HepG2 (cell line): ENCODE measurements around the gene DGCR8. TPM values are rescaled to one million over a fixed set of nuclear protein-coding genes. Genes with fewer than 3 reads are reported as not detected.

Experiments used
- HNF1A ChIP-seq, 2 experiments: sonication (generic) in 1 of 2; formaldehyde crosslinking in 1 of 2; IDR thresholded peaks; 2 replicates each; pipeline versions ENCODE4 v1.4.0 to v1.6.1; 2016 to 2020; ENCODE audit warnings: borderline replicate concordance in 1 of 2, low read depth in 1 of 2, mild to moderate bottlenecking in 1 of 2, missing genetic modification reagents in 1 of 2
- KMT2A ChIP-seq: sonication (generic); formaldehyde crosslinking; IDR thresholded peaks from 2 replicates; pipeline ENCODE4 v1.4.0; 2020; ENCODE audit warnings: missing genetic modification reagents
- NRL ChIP-seq: sonication (generic); formaldehyde crosslinking; IDR thresholded peaks from 2 replicates; pipeline ENCODE4 v1.5.0; 2020; ENCODE audit warnings: missing genetic modification reagents, mild to moderate bottlenecking, moderate library complexity, borderline replicate concordance
- PPARG ChIP-seq: conservative IDR thresholded peaks from 2 replicates; pipeline ENCODE4 v1.6.1; 2016; ENCODE audit warnings: missing biosample characterization, missing genetic modification reagents
- RCOR2 ChIP-seq: IDR thresholded peaks from 2 replicates; pipeline ENCODE4 v1.6.1; 2016; ENCODE audit warnings: missing biosample characterization, missing genetic modification reagents
- ZNF432 ChIP-seq: sonication (generic); formaldehyde crosslinking; IDR thresholded peaks from 2 replicates; pipeline ENCODE4 v1.5.0; 2020; ENCODE audit warnings: missing genetic modification reagents, mild to moderate bottlenecking, borderline replicate concordance
- ZNF607 ChIP-seq: sonication (generic); formaldehyde crosslinking; IDR thresholded peaks from 2 replicates; pipeline ENCODE4 v1.5.1; 2020; ENCODE audit warnings: missing genetic modification reagents, mild to moderate bottlenecking, borderline replicate concordance
- ZNF687 ChIP-seq: sonication (generic); formaldehyde crosslinking; IDR thresholded peaks from 2 replicates; pipeline ENCODE4 v1.5.1; 2020; ENCODE audit warnings: mild to moderate bottlenecking, missing genetic modification reagents, moderate library complexity
- ZNF770 ChIP-seq: sonication (generic); formaldehyde crosslinking; IDR thresholded peaks from 2 replicates; pipeline ENCODE4 v1.5.0; 2020; ENCODE audit warnings: mild to moderate bottlenecking, missing genetic modification reagents
- polyA plus RNA-seq, 8 experiments: library from polyadenylated mRNA; depleted of rRNA in 3 of 8; stranded (reverse) in 7 of 8; unstranded in 1 of 8; fragments of >200 nt; fragmentation: Illumina TruSeq in 4 of 8; extraction: Trizol in 4 of 8; gene quantifications; 2 replicates each; pipeline versions ENCODE4 v1.2.1 to v1.2.3, GENCODE V29; 2011 to 2016; ENCODE audit warnings: low read depth in 4 of 8, missing spikeins in 1 of 8, mixed read lengths in 1 of 8; ENCODE audit not compliant: insufficient read depth in 1 of 8
- total RNA-seq, 5 experiments: library from RNA; depleted of rRNA; stranded (reverse); fragments of >200 nt; fragmentation: Illumina TruSeq; extraction: Trizol; gene quantifications; 2 replicates each; pipeline ENCODE4 v1.2.3, GENCODE V29; 2016; ENCODE audit warnings: low read depth in 1 of 5
- TF ChIP-seq, protein P1 (sequence below): sonication (generic); formaldehyde crosslinking; conservative IDR thresholded peaks from 2 replicates; pipeline ENCODE4 v1.5.0; 2020; ENCODE audit warnings: missing genetic modification reagents
- TF ChIP-seq, protein P2 (sequence below): sonication (generic); formaldehyde crosslinking; IDR thresholded peaks from 2 replicates; pipeline ENCODE4 v1.4.0; 2020; ENCODE audit warnings: missing genetic modification reagents

DGCR8 gene
- total and polyA plus RNA-seq, 2 of the 13 experiments (the other 11 are each of a cell fraction or from before 2014, with no cell fraction given), result 10.2 to 23.2 TPM

DNA sequence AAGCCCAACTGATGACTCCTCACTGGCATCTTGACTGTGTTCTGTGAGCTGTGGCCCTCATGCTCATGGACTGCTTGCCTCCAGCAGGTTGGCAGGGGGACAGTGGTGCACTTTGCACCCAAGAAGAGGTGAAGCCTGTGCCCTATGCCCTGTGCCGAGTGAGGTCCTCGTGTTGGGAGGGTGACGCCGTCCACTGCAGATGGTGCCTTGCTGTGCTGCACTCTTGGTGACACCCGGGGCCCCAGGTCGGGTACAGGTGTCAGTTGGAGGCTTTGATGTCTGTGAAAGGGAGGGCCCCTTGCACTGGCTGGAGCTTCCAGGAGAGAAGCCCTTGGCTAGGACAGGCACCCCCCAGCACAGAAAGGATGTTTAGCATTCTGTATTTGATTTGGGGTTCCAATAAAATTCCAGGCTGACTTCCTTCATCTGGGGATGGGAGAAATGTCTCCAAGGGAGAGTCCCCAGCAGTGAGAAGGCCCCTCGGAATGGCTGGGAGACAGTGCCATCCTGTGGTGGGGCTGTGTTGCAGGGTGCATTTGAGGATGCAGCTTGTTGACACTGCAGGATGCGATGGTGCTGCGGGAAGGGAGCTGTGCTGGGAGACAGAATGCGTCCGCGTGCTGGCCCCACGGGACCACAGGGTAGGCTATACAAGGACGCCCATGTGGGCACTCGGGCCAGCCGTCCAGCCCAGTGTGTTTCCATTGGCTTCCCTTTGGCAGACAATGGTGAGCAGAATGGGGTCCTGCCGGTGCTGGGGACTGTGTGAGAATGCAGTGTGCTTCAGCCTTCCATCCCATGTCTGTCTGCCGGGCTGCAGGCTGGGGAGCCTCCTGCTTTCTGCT is 49.1 kb downstream of the DGCR8 start (continued):
- no peak for TF ChIP-seq HNF1A (IDR thresholded peaks at IDR 0.05; ENCODE audit: low read depth)
- no peak for TF ChIP-seq HNF1A (CRISPR knock-in tag; IDR thresholded peaks at IDR 0.05; ENCODE audit: borderline replicate concordance)
- TF ChIP-seq ZNF432 (CRISPR knock-in tag), result no peak
- TF ChIP-seq PPARG (CRISPR knock-in tag), result no peak
- TF ChIP-seq, protein P1, sequence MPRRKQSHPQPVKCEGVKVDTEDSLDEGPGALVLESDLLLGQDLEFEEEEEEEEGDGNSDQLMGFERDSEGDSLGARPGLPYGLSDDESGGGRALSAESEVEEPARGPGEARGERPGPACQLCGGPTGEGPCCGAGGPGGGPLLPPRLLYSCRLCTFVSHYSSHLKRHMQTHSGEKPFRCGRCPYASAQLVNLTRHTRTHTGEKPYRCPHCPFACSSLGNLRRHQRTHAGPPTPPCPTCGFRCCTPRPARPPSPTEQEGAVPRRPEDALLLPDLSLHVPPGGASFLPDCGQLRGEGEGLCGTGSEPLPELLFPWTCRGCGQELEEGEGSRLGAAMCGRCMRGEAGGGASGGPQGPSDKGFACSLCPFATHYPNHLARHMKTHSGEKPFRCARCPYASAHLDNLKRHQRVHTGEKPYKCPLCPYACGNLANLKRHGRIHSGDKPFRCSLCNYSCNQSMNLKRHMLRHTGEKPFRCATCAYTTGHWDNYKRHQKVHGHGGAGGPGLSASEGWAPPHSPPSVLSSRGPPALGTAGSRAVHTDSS (CRISPR knock-in tag), result no peak
- no peak for TF ChIP-seq KMT2A (CRISPR knock-in tag)
- TF ChIP-seq, protein P2, sequence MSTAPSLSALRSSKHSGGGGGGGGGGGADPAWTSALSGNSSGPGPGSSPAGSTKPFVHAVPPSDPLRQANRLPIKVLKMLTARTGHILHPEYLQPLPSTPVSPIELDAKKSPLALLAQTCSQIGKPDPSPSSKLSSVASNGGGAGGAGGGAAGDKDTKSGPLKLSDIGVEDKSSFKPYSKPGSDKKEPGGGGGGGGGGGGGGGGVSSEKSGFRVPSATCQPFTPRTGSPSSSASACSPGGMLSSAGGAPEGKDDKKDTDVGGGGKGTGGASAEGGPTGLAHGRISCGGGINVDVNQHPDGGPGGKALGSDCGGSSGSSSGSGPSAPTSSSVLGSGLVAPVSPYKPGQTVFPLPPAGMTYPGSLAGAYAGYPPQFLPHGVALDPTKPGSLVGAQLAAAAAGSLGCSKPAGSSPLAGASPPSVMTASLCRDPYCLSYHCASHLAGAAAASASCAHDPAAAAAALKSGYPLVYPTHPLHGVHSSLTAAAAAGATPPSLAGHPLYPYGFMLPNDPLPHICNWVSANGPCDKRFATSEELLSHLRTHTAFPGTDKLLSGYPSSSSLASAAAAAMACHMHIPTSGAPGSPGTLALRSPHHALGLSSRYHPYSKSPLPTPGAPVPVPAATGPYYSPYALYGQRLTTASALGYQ, result no peak
- peak; percentile 40; the same call in 1 of the 2 replicates for TF ChIP-seq NRL
- TF ChIP-seq ZNF770 (CRISPR knock-in tag), result no peak
- peak; percentile 72 for TF ChIP-seq ZNF687 (CRISPR knock-in tag)
- TF ChIP-seq RCOR2 (CRISPR knock-in tag), result no peak
- TF ChIP-seq ZNF607 (CRISPR knock-in tag), result no peak
